Right lobe of liver (tissue), 4 donors: ENCODE measurements around the gene DIP2C.

Source experiments
- CTCF ChIP-seq, 4 donors: fragments of 200-600 bp in 3 of 4; fragments of 450-650 bp in 1 of 4; IDR thresholded peaks; one replicate each; pipeline versions ENCODE4 v1.5.1 to v1.8.0; 2016 to 2022; ENCODE audit warnings: antibody characterized with exemption in 4 of 4, mild to moderate bottlenecking in 2 of 4
- POLR2A ChIP-seq: fragments of 450-650 bp; IDR thresholded peaks from one replicate; pipeline ENCODE4 v1.6.1; 2017; ENCODE audit warnings: antibody characterized with exemption, mild to moderate bottlenecking
- donor health status: DM: no; HTN: no; CAD: no.
- donor health status: DM: no; HTN: no; CAD: no.
- donor health status: DM: no; HTN: yes; CAD: no.

GRCh38 chr10:248307-248706 is 441.2 kb downstream of the DIP2C start:
- TF ChIP-seq POLR2A (no peak), CTCF (IDR thresholded peaks at IDR 0.05) (no peak)
